Articular chondrocyte of knee joint (primary cell): ENCODE data around the gene SPG11. TPM values are rescaled to one million over a fixed set of nuclear protein-coding genes. Genes with fewer than 3 reads are reported as not detected.

ENCODE experiments used
- small RNA-seq: library from RNA; depleted of rRNA; stranded (forward); fragments of <200 nt; gene quantifications from one replicate; pipeline ENCODE3, GENCODE V24; 2012
- total RNA-seq: library from RNA; depleted of rRNA; stranded (reverse); fragments of >200 nt; gene quantifications from 2 replicates; pipeline ENCODE4 v1.2.3, GENCODE V29; 2012

The SPG11 gene, protein sequence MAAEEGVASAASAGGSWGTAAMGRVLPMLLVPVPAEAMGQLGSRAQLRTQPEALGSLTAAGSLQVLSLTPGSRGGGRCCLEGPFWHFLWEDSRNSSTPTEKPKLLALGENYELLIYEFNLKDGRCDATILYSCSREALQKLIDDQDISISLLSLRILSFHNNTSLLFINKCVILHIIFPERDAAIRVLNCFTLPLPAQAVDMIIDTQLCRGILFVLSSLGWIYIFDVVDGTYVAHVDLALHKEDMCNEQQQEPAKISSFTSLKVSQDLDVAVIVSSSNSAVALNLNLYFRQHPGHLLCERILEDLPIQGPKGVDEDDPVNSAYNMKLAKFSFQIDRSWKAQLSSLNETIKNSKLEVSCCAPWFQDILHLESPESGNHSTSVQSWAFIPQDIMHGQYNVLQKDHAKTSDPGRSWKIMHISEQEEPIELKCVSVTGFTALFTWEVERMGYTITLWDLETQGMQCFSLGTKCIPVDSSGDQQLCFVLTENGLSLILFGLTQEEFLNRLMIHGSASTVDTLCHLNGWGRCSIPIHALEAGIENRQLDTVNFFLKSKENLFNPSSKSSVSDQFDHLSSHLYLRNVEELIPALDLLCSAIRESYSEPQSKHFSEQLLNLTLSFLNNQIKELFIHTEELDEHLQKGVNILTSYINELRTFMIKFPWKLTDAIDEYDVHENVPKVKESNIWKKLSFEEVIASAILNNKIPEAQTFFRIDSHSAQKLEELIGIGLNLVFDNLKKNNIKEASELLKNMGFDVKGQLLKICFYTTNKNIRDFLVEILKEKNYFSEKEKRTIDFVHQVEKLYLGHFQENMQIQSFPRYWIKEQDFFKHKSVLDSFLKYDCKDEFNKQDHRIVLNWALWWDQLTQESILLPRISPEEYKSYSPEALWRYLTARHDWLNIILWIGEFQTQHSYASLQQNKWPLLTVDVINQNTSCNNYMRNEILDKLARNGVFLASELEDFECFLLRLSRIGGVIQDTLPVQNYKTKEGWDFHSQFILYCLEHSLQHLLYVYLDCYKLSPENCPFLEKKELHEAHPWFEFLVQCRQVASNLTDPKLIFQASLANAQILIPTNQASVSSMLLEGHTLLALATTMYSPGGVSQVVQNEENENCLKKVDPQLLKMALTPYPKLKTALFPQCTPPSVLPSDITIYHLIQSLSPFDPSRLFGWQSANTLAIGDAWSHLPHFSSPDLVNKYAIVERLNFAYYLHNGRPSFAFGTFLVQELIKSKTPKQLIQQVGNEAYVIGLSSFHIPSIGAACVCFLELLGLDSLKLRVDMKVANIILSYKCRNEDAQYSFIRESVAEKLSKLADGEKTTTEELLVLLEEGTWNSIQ (N-terminal part only)
- total RNA-seq: 78.8 and 85.9 TPM in 2 replicates

DNA sequence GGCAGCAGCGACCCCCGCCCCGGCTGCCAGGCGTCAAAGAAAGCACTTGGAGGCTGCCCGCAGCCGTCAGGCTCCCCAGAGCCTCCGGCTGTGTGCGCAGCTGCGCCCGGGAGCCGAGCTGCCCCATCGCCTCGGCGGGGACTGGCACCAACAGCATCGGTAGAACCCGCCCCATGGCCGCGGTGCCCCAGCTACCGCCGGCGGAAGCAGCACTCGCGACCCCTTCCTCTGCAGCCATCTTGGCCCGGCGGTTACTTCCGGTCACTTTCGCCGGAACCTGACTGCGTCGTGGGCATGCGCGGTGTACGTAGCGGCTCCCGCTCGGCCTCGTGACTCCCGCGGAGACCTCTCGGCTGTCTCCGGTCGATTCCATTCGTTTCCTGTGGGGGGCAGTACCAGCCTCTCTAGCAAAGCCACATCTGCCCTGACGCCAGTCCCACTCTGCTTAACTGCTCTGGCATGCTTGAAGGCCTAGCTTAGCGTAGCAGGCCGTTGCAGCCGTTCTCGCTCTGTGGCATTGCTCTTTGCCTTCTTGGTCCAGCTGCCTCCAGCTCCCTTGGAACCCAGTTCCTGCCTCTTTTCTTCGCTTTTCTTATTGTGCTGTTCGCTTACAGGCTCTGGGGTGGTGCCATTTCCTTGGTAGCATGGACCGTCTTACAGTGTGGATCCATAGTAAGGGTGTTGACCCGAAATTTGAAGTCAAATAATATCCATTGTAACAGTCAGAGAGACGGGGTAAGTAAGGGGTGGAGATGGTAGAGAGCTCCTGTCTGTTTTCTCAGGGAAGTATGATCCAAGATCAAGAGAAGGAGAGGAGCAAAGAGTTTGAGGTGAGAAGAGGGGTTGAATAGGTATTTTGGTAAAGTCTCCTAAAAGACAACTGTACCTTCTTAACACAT lies at the start of gene SPG11:
Gene SPG11 (minus strand): TSS at position 253 of the 899 bp plus-strand sequence. CDS start 15 bp downstream, at position 238.

DNA sequence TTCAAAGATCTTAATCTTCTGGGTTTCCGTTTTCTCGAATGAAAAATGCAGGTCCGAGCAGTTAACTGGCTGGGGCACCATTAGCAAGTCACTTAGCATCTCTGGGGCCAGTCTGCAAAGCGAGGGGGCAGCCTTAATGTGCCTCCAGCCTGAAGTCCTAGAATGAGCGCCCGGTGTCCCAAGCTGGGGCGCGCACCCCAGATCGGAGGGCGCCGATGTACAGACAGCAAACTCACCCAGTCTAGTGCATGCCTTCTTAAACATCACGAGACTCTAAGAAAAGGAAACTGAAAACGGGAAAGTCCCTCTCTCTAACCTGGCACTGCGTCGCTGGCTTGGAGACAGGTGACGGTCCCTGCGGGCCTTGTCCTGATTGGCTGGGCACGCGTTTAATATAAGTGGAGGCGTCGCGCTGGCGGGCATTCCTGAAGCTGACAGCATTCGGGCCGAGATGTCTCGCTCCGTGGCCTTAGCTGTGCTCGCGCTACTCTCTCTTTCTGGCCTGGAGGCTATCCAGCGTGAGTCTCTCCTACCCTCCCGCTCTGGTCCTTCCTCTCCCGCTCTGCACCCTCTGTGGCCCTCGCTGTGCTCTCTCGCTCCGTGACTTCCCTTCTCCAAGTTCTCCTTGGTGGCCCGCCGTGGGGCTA lies 47.8 kb upstream of the SPG11 start, which contains the start of the genes B2M and PATL2:
Gene B2M (plus strand): TSS at position 422 of the 647 bp plus-strand sequence. CDS start 30 bp downstream, at position 452.
Gene PATL2 (minus strand): TSS at position 228 of the 647 bp plus-strand sequence. CDS start 34,833 bp downstream, outside the sequence.

DNA sequence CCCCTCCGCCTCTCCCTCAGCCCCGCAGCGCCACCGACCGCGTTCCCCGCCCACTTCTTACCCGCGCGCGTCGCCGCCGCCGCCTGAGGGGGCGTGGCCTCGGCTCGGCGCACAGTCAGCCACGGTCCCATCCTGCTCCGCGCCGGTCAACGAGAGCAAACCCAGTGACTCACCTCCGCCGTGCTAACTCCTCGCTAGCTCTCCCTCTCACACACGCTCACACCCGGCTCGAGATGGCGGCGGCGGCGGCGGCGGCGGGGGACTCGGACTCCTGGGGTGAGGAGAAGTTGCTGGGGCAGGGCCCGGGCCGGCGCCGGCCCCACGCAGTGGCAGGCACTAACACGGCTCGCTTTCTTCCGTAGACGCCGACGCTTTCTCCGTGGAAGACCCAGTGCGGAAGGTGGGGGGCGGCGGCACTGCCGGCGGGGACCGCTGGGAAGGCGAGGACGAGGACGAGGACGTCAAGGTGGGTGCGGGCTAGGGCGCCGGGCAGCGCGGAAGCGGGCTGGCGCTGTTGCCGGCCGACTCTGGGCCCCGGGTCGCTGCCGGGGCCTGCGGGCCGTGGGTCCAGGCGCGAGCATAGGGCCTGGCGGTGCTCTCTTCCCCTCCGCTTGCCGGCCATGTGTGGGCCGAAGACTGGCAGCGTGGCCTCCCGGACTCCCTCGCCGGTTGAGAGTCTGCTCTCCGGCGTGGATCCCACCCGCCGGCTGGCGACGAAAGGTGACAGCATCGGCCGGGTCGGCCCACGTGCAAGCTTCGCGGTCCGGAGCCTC lies 126.3 kb downstream of the SPG11 start, which contains the start of gene EIF3J:
Gene EIF3J (plus strand): TSS at position 186 of the 773 bp plus-strand sequence. CDS start 48 bp downstream, at position 234.

Small RNA genes within 50 kb of the gene (small RNA-seq; reads per million reads assigned to genes)
- not detected for gene RF00019

Other genes starting within 250 kb of the SPG11 start
- gene CTDSPL2, start 236.0 kb downstream of the SPG11 start, total RNA-seq: 82.8 and 95.3 TPM in 2 replicates
- 43.8 and 46.8 TPM in 2 replicates for gene EIF3J, start 126.5 kb downstream of the SPG11 start, total RNA-seq
- 0.78 and 0.86 TPM in 2 replicates for gene PATL2, start 47.7 kb upstream of the SPG11 start, total RNA-seq
- gene B2M, start 47.9 kb upstream of the SPG11 start, total RNA-seq: 1,905 and 4,425 TPM in 2 replicates
- 14.0 and 17.6 TPM in 2 replicates for gene TRIM69, start 72.9 kb upstream of the SPG11 start, total RNA-seq